ENCODE measurements around the gene KCNIP1. TPM values are rescaled to one million over a fixed set of nuclear protein-coding genes. Genes with fewer than 3 reads are reported as not detected.

KCNIP1 gene
- total and polyA plus RNA-seq, 2 of the 8 experiments (the other 6 are each of a cell fraction or from before 2014, with no cell fraction given) = 0.52 to 0.83 TPM

- Histone ChIP-seq H2AK5ac (ENCODE audit: low read depth, low read length) (no peak overlapping the region), H4K8ac (ENCODE audit: extremely low read depth, insufficient read depth, low read length) (no peak overlapping the region), H2AFZ (ENCODE audit: low read length) (no peak overlapping the region), H3K4me1 (replicated peaks in 1 of 4; ENCODE audit: control insufficient read depth in 3 of 4, insufficient read depth in 4 of 4, low read length in 3 of 4) (peaks cover 0 to 8% (median 5%) of the 10 kb centered on the region in 4 experiments; a peak in 4 of 7 replicates), H3K14ac (ENCODE audit: insufficient read length) (no peak overlapping the region), H2BK120ac (replicated peaks; ENCODE audit: low read depth, low read length) (no peak overlapping the region), H4K91ac (replicated peaks; ENCODE audit: insufficient read length, low read length) (no peak overlapping the region), H3K79me2 (ENCODE audit: control insufficient read depth in 1 of 2, insufficient read depth in 2 of 2, low read length in 2 of 2) (no peaks in the 10 kb centered on the region), H2BK5ac (ENCODE audit: low read depth, low read length) (peak overlapping the region; percentile 60; the same call in 1 of the 2 replicates), H3K9me3 (ENCODE audit: insufficient read depth in 2 of 2, low read depth in 1 of 2, low read length in 1 of 2) (no peaks in the 10 kb centered on the region), H3K9ac (replicated peaks in 1 of 4; ENCODE audit: extremely low read depth in 1 of 4, low read depth in 3 of 4, low read length in 3 of 4) (no peak overlapping the region), H3K4me3 (ENCODE audit: extremely low read depth in 1 of 4, insufficient read depth in 2 of 4, low read depth in 3 of 4, low read length in 4 of 4) (no peak overlapping the region), H2BK20ac (ENCODE audit: low read length) (no peak overlapping the region), H3K23ac (ENCODE audit: insufficient read length) (no peak overlapping the region), H2BK12ac (ENCODE audit: low read depth, low read length) (no peak overlapping the region), H3K79me1 (ENCODE audit: low read depth, low read length) (no peaks in the 10 kb centered on the region), H3K27me3 (replicated peaks in 1 of 4; ENCODE audit: control insufficient read depth in 3 of 4, extremely low read depth in 1 of 4, insufficient read depth in 3 of 4, low read length in 3 of 4) (no peaks in the 10 kb centered on the region; a peak in 1 of 7 replicates), H4K20me1 (replicated peaks in 1 of 2; ENCODE audit: control insufficient read depth in 1 of 2, insufficient read depth in 2 of 2, low read length in 2 of 2) (no peaks in the 10 kb centered on the region), H3K27ac (ENCODE audit: low read depth, low read length) (no peak overlapping the region), H3K23me2 (ENCODE audit: low read depth, low read length) (no peaks in the 10 kb centered on the region), H3K36me3 (ENCODE audit: control insufficient read depth in 2 of 4, insufficient read depth in 4 of 4, low read length in 3 of 4) (no peaks in the 10 kb centered on the region), H3K18ac (ENCODE audit: extremely low read depth, low read length) (no peak overlapping the region), H2BK15ac (ENCODE audit: low read length) (peak overlapping the region; percentile 31; the same call in 1 of the 2 replicates), H3K4ac (replicated peaks; ENCODE audit: insufficient read length, low read depth, low read length) (no peak overlapping the region), H3K4me2 (ENCODE audit: insufficient read depth in 1 of 2, low read depth in 2 of 2, low read length in 2 of 2) (no peak overlapping the region), H3K56ac (replicated peaks; ENCODE audit: insufficient read length, low read depth, low read length) (no peak overlapping the region), H4K5ac (ENCODE audit: insufficient read length, low read depth, low read length) (no peak overlapping the region)
- FAIRE-seq (no peak), DNase-seq (ENCODE audit: low read depth in 1 of 2, low spot score in 2 of 2) (no peak)
- 0 out of 2 replicates have a peak, but pooled peaks have one; percentile 13 for TF ChIP-seq SP1 (IDR thresholded peaks at IDR 0.05; ENCODE audit: low read depth, low read length)
- no peak for TF ChIP-seq JUN (IDR thresholded peaks at IDR 0.05; ENCODE audit: low read depth, low read length)
- ChIA-PET CTCF (ENCODE audit: partially characterized antibody) (interaction anchor here (1.3 to 2.5 kb wide), 4 partner anchors 9 to 140 kb away, joined by 3 to 9 read pairs (median 6); no protein-coding TSS in a partner anchor), POLR2A (ENCODE audit: partially characterized antibody) (interaction anchor here (1.9 kb wide), 1 partner anchor 10 kb away, joined by 5 read pairs; no protein-coding TSS in a partner anchor)
- WGBS, 2 experiments (ENCODE audit: extremely low coverage in 1 of 2, insufficient coverage in 1 of 2, insufficient read length in 1 of 2, insufficient replicate concordance in 2 of 2, low coverage in 1 of 2, low lambda C conversion rate in 2 of 2, missing lambda C conversion rate in 1 of 2) = 79% methylated on average over 11 of the region's 11 CpGs; no CpG with 5 or more reads in 1 of the 2 experiments
These were observed 147.9 kb downstream of the KCNIP1 start for GRCh38 chr5:170651604-170652277.

Data from H1 (cell line).